ENCODE results near the gene CBX2.

Gene CBX2

DNA sequence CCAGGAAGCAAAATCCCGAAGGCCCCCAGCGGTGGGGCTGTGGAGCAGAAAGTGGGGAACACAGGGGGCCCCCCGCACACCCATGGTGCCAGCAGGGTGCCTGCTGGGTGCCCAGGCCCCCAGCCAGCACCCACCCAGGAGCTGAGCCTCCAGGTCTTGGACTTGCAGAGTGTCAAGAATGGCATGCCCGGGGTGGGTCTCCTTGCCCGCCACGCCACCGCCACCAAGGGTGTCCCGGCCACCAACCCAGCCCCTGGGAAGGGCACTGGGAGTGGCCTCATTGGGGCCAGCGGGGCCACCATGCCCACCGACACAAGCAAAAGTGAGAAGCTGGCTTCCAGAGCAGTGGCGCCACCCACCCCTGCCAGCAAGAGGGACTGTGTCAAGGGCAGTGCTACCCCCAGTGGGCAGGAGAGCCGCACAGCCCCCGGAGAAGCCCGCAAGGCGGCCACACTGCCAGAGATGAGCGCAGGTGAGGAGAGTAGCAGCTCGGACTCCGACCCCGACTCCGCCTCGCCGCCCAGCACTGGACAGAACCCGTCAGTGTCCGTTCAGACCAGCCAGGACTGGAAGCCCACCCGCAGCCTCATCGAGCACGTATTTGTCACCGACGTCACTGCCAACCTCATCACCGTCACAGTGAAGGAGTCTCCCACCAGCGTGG, 6.5 kb downstream of the CBX2 start:
- TF ChIP-seq POLR2AphosphoS5 (IDR thresholded peaks at IDR 0.05; ENCODE audit: low read depth, low read length) (no peak), SIN3A (IDR thresholded peaks at IDR 0.05; ENCODE audit: borderline replicate concordance, insufficient read depth, low read length) (no peak), FOXP2 (optimal IDR thresholded peaks at IDR 0.05; ENCODE audit: borderline replicate concordance, extremely low read depth, extremely low read length, insufficient read depth) (no peak), TAF1 (IDR thresholded peaks at IDR 0.05; ENCODE audit: borderline replicate concordance, insufficient read depth, low read length) (no peak)
- TF ChIP-seq, protein P1, sequence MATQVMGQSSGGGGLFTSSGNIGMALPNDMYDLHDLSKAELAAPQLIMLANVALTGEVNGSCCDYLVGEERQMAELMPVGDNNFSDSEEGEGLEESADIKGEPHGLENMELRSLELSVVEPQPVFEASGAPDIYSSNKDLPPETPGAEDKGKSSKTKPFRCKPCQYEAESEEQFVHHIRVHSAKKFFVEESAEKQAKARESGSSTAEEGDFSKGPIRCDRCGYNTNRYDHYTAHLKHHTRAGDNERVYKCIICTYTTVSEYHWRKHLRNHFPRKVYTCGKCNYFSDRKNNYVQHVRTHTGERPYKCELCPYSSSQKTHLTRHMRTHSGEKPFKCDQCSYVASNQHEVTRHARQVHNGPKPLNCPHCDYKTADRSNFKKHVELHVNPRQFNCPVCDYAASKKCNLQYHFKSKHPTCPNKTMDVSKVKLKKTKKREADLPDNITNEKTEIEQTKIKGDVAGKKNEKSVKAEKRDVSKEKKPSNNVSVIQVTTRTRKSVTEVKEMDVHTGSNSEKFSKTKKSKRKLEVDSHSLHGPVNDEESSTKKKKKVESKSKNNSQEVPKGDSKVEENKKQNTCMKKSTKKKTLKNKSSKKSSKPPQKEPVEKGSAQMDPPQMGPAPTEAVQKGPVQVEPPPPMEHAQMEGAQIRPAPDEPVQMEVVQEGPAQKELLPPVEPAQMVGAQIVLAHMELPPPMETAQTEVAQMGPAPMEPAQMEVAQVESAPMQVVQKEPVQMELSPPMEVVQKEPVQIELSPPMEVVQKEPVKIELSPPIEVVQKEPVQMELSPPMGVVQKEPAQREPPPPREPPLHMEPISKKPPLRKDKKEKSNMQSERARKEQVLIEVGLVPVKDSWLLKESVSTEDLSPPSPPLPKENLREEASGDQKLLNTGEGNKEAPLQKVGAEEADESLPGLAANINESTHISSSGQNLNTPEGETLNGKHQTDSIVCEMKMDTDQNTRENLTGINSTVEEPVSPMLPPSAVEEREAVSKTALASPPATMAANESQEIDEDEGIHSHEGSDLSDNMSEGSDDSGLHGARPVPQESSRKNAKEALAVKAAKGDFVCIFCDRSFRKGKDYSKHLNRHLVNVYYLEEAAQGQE (IDR thresholded peaks at IDR 0.05; ENCODE audit: insufficient read depth in 1 of 2, low read depth in 2 of 2, low read length in 2 of 2), result no peak

DNA sequence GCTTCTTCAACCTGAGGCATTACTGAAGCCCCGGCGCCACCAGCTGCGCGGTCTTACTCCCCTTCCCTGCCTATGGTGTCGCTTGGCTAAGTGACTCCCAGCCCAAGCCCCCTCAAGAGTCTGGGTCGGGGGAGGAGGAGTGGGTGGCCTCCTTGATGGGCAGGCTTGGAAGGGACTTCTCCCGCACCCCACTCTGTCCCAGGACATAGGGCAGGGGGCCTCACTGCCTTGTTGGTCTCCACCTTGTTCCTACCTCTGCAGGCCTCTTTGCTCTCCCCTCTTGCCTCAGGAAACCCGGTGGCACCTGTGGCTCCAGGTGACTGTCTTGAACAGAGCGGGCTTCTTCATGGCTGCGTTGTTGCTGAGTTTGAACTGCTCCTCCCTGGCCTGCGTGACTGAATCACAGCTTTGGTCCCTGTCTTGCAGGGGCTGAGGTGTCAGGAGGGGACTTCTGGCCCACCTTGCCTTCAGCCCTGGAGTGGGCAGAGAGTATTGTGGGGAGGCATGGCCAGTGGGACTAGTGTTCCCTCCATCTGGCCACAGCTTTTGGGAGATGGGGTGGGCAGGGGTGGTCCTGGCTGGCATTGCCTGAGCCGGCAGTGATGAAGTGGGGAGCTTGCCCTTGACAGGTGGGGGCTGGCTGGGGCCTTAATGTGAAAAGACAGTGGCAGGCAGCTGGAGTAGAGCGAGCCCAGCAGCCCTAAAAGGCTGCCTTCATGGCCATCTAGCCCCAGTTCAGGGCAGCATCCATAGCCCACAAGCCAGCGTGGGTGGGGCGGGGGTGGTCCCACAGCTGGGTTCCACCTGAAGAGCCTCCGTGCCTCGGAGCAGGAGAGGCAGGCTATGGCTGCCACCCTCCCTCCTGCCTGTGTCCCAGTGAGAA, 7.3 kb downstream of the CBX2 start:
- TF ChIP-seq SIN3A (IDR thresholded peaks at IDR 0.05; ENCODE audit: borderline replicate concordance, insufficient read depth, low read length) (no peak), POLR2AphosphoS5 (IDR thresholded peaks at IDR 0.05; ENCODE audit: low read depth, low read length) (no peak), FOXP2 (optimal IDR thresholded peaks at IDR 0.05; ENCODE audit: borderline replicate concordance, extremely low read depth, extremely low read length, insufficient read depth) (no peak), TAF1 (IDR thresholded peaks at IDR 0.05; ENCODE audit: borderline replicate concordance, insufficient read depth, low read length) (no peak)
- TF ChIP-seq, protein P1 (IDR thresholded peaks at IDR 0.05; ENCODE audit: insufficient read depth in 1 of 2, low read depth in 2 of 2, low read length in 2 of 2), result no peak

DNA sequence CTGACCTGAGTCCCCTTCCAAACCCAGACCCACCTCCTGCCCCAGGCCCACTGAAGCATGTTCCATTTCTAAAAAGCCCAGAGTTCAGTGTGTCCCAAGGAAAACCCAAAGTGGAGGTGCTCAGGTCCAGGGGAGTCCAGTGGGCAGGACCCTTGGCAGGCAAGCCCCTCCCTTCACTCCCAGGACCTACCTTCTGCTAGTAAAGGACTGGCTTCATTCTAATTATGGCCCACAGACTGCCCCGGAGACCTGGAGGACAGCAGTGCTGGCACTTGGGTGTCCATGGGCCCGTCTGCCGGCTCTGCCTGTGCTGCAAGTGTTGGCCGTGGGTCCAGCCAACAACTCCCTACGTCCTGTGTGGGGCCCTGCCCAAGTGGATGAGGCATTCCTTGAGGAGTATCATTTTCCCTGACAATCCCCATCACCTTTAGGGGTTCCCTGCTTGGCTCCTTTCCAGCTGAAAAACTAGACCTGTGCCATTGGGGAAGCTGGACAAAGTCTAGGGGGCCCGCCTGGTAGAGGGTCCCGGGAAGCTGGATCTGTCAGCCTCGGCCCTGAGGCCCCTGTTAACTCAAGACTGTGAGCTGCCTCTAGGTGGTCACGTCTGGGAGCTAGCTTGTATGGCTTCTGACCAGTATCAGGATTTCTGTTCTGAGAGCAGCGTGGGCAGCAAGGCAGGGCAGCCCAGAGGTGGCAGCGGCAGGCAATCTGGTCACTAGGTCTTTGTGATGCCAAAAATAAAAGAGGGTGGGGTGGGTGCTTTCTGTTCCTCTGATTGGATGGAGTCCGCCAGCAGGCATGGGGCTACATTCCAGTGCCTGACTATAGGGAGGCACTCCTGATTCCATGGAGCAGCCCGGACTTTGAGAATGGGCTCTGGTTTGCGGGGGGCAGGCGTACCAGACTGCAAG, 8.2 kb downstream of the CBX2 start:
- TF ChIP-seq FOXP2 (optimal IDR thresholded peaks at IDR 0.05; ENCODE audit: borderline replicate concordance, extremely low read depth, extremely low read length, insufficient read depth) (no peak), SIN3A (IDR thresholded peaks at IDR 0.05; ENCODE audit: borderline replicate concordance, insufficient read depth, low read length) (no peak), POLR2AphosphoS5 (IDR thresholded peaks at IDR 0.05; ENCODE audit: low read depth, low read length) (no peak), TAF1 (IDR thresholded peaks at IDR 0.05; ENCODE audit: borderline replicate concordance, insufficient read depth, low read length) (no peak)
- TF ChIP-seq, protein P1 (IDR thresholded peaks at IDR 0.05; ENCODE audit: insufficient read depth in 1 of 2, low read depth in 2 of 2, low read length in 2 of 2), result no peak

DNA sequence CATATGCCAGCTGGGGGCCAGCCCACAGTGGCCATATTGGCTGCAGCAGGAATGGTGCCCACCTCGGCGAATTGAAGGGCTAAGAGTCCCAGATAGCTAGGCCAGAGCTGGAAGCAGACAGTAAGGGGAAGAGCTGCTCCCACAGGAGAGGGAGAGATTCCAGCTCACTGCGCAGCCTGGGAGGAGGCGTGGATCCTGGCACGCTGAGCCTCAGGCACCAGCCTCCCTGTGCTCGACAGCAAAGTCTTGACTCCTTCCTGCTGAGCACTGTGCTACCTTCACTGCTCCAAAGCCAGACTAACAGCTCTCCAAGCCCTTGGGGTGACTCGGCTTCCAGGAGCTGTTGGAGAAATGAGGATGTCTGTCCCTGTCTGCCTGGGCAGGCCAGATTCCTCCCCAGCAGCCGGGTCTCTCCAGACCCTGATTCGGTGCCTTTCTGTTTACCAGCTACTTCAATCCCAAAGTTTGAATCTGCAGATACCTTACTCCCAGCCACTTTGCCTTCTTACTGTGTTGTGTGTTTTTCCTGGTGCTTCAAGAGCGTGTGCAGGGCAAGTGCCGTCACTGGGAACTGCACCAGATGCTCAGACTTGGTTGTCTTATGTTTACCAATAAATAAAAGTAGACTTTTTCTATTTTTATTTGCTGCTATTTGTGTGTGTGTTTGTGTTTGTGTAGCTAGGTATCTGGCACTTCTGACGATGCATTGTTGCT, 9.1 kb downstream of the CBX2 start:
- no peak for TF ChIP-seq FOXP2 (optimal IDR thresholded peaks at IDR 0.05; ENCODE audit: borderline replicate concordance, extremely low read depth, extremely low read length, insufficient read depth)
- no peak for TF ChIP-seq SIN3A (IDR thresholded peaks at IDR 0.05; ENCODE audit: borderline replicate concordance, insufficient read depth, low read length)
- TF ChIP-seq, protein P1 (IDR thresholded peaks at IDR 0.05; ENCODE audit: insufficient read depth in 1 of 2, low read depth in 2 of 2, low read length in 2 of 2), result no peak
- no peak for TF ChIP-seq TAF1 (IDR thresholded peaks at IDR 0.05; ENCODE audit: borderline replicate concordance, insufficient read depth, low read length)
- TF ChIP-seq POLR2AphosphoS5 (IDR thresholded peaks at IDR 0.05; ENCODE audit: low read depth, low read length), result no peak
